BLaER1 treated with 17β-estradiol and CSF1 and Interleukin-3, amounts not matched to agents 10 nM and 100 nM (cell line): ENCODE measurements around the gene NGEF.

Source experiments
- H3K27ac ChIP-seq, 11 experiments: shearing (Covaris generic); formaldehyde crosslinking; 2 replicates each; pipeline ENCODE4 v1.8.1; 2022
- H3K27me3 ChIP-seq, 11 experiments: shearing (Covaris generic); formaldehyde crosslinking; 2 replicates each; pipeline ENCODE4 v1.8.1; 2022
- H3K36me3 ChIP-seq, 11 experiments: shearing (Covaris generic); formaldehyde crosslinking; 2 replicates each; pipeline ENCODE4 v1.8.1; 2022
- H3K4me1 ChIP-seq, 10 experiments: shearing (Covaris generic); formaldehyde crosslinking; 2 replicates each; pipeline ENCODE4 v1.8.1; 2022
- H3K4me2 ChIP-seq, 11 experiments: shearing (Covaris generic); formaldehyde crosslinking; 2 replicates each; pipeline ENCODE4 v1.8.1; 2022
- H3K4me3 ChIP-seq, 10 experiments: shearing (Covaris generic); formaldehyde crosslinking; 2 replicates each; pipeline ENCODE4 v1.8.1; 2022
- H3K9ac ChIP-seq, 11 experiments: shearing (Covaris generic); formaldehyde crosslinking; 2 replicates each; pipeline ENCODE4 v1.8.1; 2022
- H3K9me3 ChIP-seq, 11 experiments: shearing (Covaris generic); formaldehyde crosslinking; replicated peaks in 1 of 11; 2 replicates each; pipeline ENCODE4 v1.8.1; 2022
- H4K20me1 ChIP-seq, 11 experiments: shearing (Covaris generic); formaldehyde crosslinking; 2 replicates each; pipeline ENCODE4 v1.8.1; 2022
- Cebpa-rat ChIP-seq, 11 experiments: shearing (Covaris generic); IDR thresholded peaks; 2 replicates each; pipeline ENCODE4 v1.8.1; 2022

The NGEF gene

DNA sequence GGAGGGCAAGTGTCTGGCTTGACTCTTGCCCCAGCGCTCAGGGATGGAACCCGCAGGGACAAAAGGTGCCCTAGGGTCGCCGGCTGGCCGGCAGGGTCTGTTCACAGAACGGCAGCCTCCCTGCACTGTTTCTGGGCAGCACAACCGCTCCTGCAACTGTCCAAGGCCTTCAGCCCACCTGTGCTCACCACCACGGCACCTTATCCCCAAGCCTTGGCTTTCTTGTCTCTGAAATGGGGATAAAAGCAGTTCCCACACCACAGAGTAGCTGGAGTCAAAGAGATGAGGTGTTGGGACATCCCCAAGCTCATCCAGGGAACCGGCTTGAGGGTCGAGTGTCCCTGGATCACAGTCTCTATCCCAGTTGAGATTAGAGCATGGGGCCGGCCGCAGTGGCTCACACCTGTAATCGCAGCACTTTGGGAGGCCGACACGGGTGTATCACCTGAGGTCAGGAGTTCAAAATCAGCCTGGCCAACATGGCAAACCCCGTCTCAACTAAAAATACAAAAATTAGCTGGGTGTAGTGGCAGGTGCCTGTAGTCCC is 138.3 kb downstream of the NGEF start:
- Histone ChIP-seq H3K9me3 (no peaks in the 10 kb centered on the region), H3K4me3 (no peak overlapping the region), H3K4me2 (peak overlapping the region in 2 of 11 experiments; percentile 2 to 61; a peak in 2 of 22 replicates), H3K36me3 (no peaks in the 10 kb centered on the region), H3K9ac (no peak overlapping the region), H4K20me1 (peaks cover 0 to 44% (median 8%) of the 10 kb centered on the region in 11 experiments; a peak in 12 of 22 replicates), H3K4me1 (peaks cover 6 to 23% (median 18%) of the 10 kb centered on the region in 10 experiments; a peak in 17 of 20 replicates), H3K27ac (no peak overlapping the region), H3K27me3 (peaks cover 40 to 55% (median 47%) of the 10 kb centered on the region in 11 experiments)
- no peak for TF ChIP-seq Cebpa-rat (IDR thresholded peaks at IDR 0.05)

DNA sequence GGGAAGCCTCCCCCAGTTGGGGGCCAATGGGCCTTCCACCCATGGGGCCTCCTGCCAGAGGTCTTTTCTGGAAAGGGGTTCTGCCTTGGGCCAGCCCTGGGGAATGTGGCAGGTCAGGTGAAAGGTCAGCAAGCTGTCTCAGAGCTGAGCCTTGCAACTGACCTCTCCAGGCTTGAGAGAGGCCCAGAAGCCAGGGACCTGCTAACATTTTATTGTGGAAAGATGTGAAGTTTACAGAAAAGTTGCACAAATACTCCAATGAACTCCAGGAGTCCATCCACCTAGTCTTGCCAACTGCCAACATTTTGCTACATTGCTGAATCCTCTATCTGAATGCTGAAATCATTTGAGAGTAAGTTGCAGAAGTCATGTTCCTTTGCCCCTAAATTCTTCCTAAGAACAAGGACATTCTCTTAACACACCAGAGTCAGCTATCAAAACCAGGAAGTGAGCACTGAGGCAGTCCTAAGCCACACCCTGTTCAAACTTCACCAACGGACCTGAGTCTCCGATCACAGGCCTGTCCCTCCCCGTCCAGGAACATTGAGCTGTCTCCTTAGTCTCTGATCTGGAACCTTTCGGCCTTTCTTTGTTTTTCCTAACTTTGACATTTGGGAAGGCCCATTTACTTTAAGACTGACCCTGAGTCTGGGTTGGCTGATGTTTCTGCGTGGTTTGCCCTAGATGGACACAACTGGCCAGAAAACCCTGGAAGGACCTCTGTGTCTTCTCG is 139.0 kb downstream of the NGEF start:
- Histone ChIP-seq H3K27me3 (peaks cover 40 to 55% (median 47%) of the 10 kb centered on the region in 11 experiments), H3K36me3 (no peaks in the 10 kb centered on the region), H3K4me1 (peaks cover 6 to 23% (median 18%) of the 10 kb centered on the region in 10 experiments; a peak in 17 of 20 replicates), H4K20me1 (peaks cover 0 to 38% (median 8%) of the 10 kb centered on the region in 11 experiments; a peak in 12 of 22 replicates), H3K9ac (no peak overlapping the region), H3K4me3 (no peak overlapping the region), H3K27ac (peak overlapping the region in 1 of 11 experiments; percentile 23; a peak in 1 of 22 replicates), H3K9me3 (no peaks in the 10 kb centered on the region), H3K4me2 (peak overlapping the region in 4 of 11 experiments; percentile 0 to 61 (median 16); a peak in 5 of 22 replicates)
- TF ChIP-seq Cebpa-rat (IDR thresholded peaks at IDR 0.05): no peak

DNA sequence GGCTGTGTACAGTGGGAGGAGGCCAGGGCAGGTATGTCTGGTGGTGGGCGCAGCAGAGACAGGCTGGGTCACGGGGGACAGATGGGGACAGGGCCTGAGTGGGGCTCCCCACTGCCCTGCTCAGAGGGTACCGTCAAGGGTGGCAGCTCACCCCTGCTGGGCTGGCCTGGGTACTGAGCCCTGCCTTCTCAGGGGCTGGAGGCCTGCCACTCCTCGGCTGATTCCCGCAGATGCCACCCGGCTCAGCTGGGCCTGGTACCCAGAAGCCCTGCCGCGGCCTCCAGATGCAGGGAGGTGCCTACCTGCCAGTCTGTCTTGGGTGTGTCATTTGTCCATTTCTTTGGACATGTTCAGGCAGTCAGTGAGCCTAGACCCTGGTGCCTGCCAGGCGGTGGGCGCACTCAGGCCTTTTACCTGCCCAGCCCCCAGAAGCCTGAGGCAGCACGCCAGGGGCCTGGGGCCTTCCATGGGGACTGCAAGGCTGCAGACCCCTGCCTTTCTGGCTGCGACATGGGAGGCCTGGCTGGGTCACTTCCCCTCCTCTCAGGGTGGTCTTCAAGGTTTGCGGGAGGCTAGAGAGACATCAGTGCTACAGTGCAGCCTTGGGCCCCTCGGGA is 139.7 kb downstream of the NGEF start:
- Histone ChIP-seq H4K20me1 (peaks cover 0 to 31% (median 8%) of the 10 kb centered on the region in 11 experiments; a peak in 12 of 22 replicates), H3K36me3 (no peaks in the 10 kb centered on the region), H3K9ac (no peak overlapping the region), H3K27ac (peak overlapping the region in 1 of 11 experiments; percentile 23; a peak in 1 of 22 replicates), H3K9me3 (no peaks in the 10 kb centered on the region), H3K4me1 (peaks cover 6 to 23% (median 18%) of the 10 kb centered on the region in 10 experiments; a peak in 17 of 20 replicates), H3K4me3 (no peak overlapping the region), H3K27me3 (peaks cover 40 to 50% (median 43%) of the 10 kb centered on the region in 11 experiments), H3K4me2 (peak overlapping the region in 4 of 11 experiments; percentile 0 to 61 (median 16); a peak in 5 of 22 replicates)
- TF ChIP-seq Cebpa-rat (IDR thresholded peaks at IDR 0.05): no peak

DNA sequence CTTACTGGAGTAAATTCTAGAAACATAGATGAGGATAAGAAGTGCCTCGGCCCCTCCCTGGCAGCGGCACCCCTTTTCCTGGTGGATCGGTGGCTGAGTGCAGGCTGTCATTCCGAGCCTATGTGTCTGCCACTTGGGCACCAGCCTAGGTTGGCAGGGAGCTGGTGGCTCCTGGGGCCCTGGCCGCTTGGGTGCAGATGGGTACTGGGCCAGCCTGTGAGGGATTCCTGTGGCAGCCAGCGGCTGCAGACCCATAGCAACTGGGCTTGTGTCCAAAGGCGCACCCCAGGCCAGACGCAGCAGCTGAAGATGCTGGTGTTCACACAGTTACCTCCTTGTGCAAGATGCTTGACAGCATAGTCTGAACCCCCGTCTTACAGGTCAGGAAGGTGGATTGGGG is 140.2 kb downstream of the NGEF start:
- no peak for TF ChIP-seq Cebpa-rat (IDR thresholded peaks at IDR 0.05)
- Histone ChIP-seq H3K36me3 (no peaks in the 10 kb centered on the region), H3K4me1 (peaks cover 6 to 23% (median 18%) of the 10 kb centered on the region in 10 experiments; a peak in 17 of 20 replicates), H3K4me3 (no peak overlapping the region), H3K9me3 (no peaks in the 10 kb centered on the region), H4K20me1 (peaks cover 0 to 25% (median 8%) of the 10 kb centered on the region in 11 experiments; a peak in 11 of 22 replicates), H3K9ac (no peak overlapping the region), H3K27ac (no peak overlapping the region), H3K27me3 (peaks cover 35 to 44% (median 37%) of the 10 kb centered on the region in 11 experiments), H3K4me2 (no peak overlapping the region)

DNA sequence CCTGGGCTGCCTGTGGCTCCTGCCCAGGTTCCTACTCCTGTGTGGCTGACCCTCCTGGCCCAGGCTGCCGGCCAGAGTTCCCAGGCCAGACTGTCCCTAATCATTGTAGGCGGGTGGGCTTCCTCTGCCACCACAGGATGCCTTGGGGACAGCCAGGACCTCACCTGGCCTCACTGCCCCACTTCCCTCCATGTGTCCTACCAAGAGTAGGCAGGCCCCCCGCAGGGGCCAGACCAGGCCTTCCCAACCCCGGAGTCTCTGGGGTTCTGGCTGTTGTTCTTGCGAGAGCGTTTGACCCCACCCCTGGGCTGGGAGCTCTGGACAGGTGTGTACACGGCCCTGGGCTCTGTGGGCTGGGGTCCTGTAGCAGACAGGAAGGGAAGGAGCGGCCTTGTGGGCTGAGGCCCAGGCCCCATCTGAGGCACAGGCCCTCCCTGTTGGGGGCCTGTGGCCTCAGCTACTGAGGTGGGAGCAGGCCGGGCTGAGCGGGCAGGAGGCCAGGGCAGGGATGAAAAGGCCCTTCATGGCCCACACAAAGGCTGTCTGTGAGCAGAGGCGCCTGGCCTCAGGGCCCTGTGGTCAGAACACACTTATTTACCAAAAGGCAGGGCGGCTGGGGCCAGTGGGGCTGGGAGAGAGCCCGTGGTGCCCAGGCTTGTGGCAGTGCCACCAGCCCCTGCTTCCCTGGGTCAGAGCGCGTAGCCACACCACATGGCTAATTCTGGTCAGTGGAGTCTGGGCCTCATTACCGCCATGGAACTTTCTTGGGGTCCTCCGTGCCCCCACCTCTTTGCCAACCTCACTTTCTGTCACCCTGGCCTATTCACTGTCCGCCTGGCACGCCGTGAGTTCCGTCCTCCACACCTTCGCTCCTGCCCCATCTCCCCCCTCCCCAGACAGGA is 141.0 kb downstream of the NGEF start:
- H3K36me3 ChIP-seq: no peaks in the 10 kb centered on the region
- H3K4me3 ChIP-seq: no peak overlapping the region
- peaks cover 6 to 22% (median 16%) of the 10 kb centered on the region in 10 experiments; a peak in 17 of 20 replicates for H3K4me1 ChIP-seq
- H3K27ac ChIP-seq: peak overlapping the region in 1 of 11 experiments; percentile 18; a peak in 1 of 22 replicates
- no peaks in the 10 kb centered on the region for H3K9me3 ChIP-seq
- H4K20me1 ChIP-seq: peaks cover 0 to 18% (median 8%) of the 10 kb centered on the region in 11 experiments; a peak in 11 of 22 replicates
- no peak for TF ChIP-seq Cebpa-rat (IDR thresholded peaks at IDR 0.05)
- no peak overlapping the region for H3K4me2 ChIP-seq
- no peak overlapping the region for H3K9ac ChIP-seq
- peaks cover 27 to 36% (median 30%) of the 10 kb centered on the region in 11 experiments for H3K27me3 ChIP-seq

DNA sequence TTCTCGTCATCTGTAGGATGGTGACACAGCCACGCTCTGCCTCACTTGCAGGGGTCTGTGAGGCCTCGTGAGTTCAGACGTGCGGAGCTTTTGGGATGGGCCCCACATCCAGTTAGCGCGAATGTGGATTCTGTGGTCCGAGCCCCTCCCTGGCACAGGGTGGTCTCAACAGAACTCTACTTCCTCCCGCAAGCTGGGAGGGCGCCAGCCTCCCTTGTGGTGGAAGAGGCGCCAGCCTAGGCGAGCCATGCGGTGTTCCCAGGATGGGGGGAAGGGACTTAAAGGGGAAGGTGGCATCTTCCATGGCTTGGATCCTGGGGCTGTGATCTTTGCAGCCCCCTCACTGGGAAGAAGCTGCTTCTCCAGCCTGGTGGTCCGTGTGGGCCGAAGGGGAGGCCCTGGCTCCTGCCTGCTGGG is 141.6 kb downstream of the NGEF start:
- peaks cover 2 to 17% (median 9%) of the 10 kb centered on the region in 10 experiments; a peak in 17 of 20 replicates for H3K4me1 ChIP-seq
- H3K27ac ChIP-seq: 0 out of 22 replicates have a peak overlapping the region, but pooled peaks of 1 of the 11 experiments have one; percentile 18
- no peak for TF ChIP-seq Cebpa-rat (IDR thresholded peaks at IDR 0.05)
- peaks cover 0 to 17% (median 1%) of the 10 kb centered on the region in 11 experiments; a peak in 8 of 22 replicates for H4K20me1 ChIP-seq
- H3K9ac ChIP-seq: no peak overlapping the region
- peaks cover 21 to 30% (median 23%) of the 10 kb centered on the region in 11 experiments for H3K27me3 ChIP-seq
- no peaks in the 10 kb centered on the region for H3K36me3 ChIP-seq
- H3K4me3 ChIP-seq: no peak overlapping the region
- H3K4me2 ChIP-seq: no peak overlapping the region
- no peaks in the 10 kb centered on the region for H3K9me3 ChIP-seq

DNA sequence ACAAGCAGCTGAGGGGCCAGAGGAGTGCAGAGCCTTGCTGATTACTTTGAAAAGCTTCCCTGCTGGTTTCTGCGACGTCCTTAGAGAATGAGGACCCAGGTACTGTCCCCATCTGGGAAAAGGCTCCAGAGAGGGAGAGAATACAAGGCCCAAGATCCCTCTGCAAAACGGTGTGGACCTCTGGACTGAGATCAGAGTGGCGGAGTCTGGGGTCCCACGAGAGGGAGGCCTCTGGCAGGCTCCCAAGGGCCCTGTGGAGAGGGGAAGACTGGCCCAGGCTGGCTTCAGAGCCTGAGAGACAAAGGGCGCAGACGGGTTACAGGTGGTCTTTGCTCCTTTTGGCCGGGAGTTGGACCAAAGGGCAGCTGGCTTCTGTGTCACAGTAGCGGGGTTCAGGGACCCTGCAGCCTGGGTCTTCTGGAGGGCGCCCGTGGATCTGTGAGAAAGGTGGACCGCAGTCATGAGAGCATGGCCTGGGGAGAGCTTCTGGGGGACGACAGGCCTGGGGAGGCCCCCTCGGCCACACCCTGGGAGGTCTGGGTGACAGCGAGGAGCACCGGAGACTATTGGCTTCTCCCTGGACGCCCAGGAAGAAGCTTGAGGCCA is 142.2 kb downstream of the NGEF start:
- Histone ChIP-seq H3K27ac (no peak overlapping the region), H3K36me3 (no peaks in the 10 kb centered on the region), H3K4me3 (no peak overlapping the region), H3K27me3 (peaks cover 16 to 24% (median 17%) of the 10 kb centered on the region in 11 experiments), H3K4me1 (peaks cover 0 to 13% (median 6%) of the 10 kb centered on the region in 10 experiments; a peak in 9 of 20 replicates), H3K9ac (no peak overlapping the region), H3K9me3 (no peaks in the 10 kb centered on the region), H3K4me2 (no peak overlapping the region), H4K20me1 (peaks cover 0 to 17% (median 0%) of the 10 kb centered on the region in 11 experiments; a peak in 7 of 22 replicates)
- no peak for TF ChIP-seq Cebpa-rat (IDR thresholded peaks at IDR 0.05)
